Naive thymus-derived CD8-positive, alpha-beta T cell (primary cell): ENCODE measurements around the gene SCN4B. TPM values are rescaled to one million over a fixed set of nuclear protein-coding genes. Genes with fewer than 3 reads are reported as not detected.
"Not testable (repeated sequence)": the region's sequence is repeated elsewhere in the genome, so short reads cannot be mapped to it uniquely, and the experiment has no call there.

Source experiments
- ATAC-seq, 2 donors: fragments of 150-1000 bp; cut with Tn5 transposase in 1 of 2; sonication (Bioruptor Pico), chemical (Tn5 transposase) in 1 of 2; 1 replicate in 1 of 2; 2 replicates in 1 of 2; pipeline ENCODE4 v1.10.0; 2021; ENCODE audit warnings: mild to moderate bottlenecking in 2 of 2, moderate library complexity in 2 of 2
- POLR2A ChIA-PET: fragments of 350-600 bp; sonication (Branson Sonifier 250); formaldehyde crosslinking; loops from one replicate; lab custom pipeline; 2021; ENCODE audit warnings: antibody characterized with exemption; lab: Charles Lee
- DNase-seq, 10 donors: peaks; one replicate each; pipeline versions ENCODE4 v3.0.0 to v3.0.0-alpha.2; 2020 to 2022
- H3K27ac Mint-ChIP-seq, 10 donors: one replicate each; pipeline ENCODE4 v1.8.0; 2020 to 2022; ENCODE audit warnings: mild to moderate bottlenecking in 10 of 10, mixed read lengths in 10 of 10, moderate library complexity in 4 of 10, inconsistent platforms in 1 of 10
- H3K27me3 Mint-ChIP-seq, 5 donors: one replicate each; pipeline ENCODE4 v1.8.0; 2021 to 2022; ENCODE audit warnings: mixed read lengths in 5 of 5
- H3K36me3 Mint-ChIP-seq, 3 donors: one replicate each; pipeline ENCODE4 v1.8.0; 2020 to 2022; ENCODE audit warnings: mixed read lengths in 3 of 3, mild to moderate bottlenecking in 2 of 3, inconsistent platforms in 1 of 3
- H3K4me1 Mint-ChIP-seq, 4 donors: one replicate each; pipeline ENCODE4 v1.8.0; 2021 to 2022; ENCODE audit warnings: mixed read lengths in 4 of 4
- H3K4me3 Mint-ChIP-seq, 10 donors: one replicate each; pipeline ENCODE4 v1.8.0; 2020 to 2022; ENCODE audit warnings: mild to moderate bottlenecking in 10 of 10, mixed read lengths in 10 of 10, moderate library complexity in 6 of 10, inconsistent platforms in 1 of 10
- H3K9me3 Mint-ChIP-seq, 9 donors: one replicate each; pipeline ENCODE4 v1.8.0; 2020 to 2022; ENCODE audit warnings: mixed read lengths in 9 of 9, mild to moderate bottlenecking in 3 of 9, inconsistent platforms in 1 of 9, moderate library complexity in 1 of 9
- polyA plus RNA-seq, 3 donors: library from polyadenylated mRNA; unstranded; fragments of 300-500 nt; fragmentation: Illumina TruSeq; gene quantifications; one replicate each; pipeline ENCODE4 v1.2.3, GENCODE V29; 2021
- total RNA-seq, 8 experiments: library from RNA in 2 of 8; stranded (reverse) in 2 of 8; gene quantifications; one replicate each; pipeline ENCODE4 v1.2.3 and lab custom pipeline; 2021 to 2026

SCN4B gene, protein sequence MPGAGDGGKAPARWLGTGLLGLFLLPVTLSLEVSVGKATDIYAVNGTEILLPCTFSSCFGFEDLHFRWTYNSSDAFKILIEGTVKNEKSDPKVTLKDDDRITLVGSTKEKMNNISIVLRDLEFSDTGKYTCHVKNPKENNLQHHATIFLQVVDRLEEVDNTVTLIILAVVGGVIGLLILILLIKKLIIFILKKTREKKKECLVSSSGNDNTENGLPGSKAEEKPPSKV
- total RNA-seq (not detected), polyA plus RNA-seq (not detected), total RNA-seq (lab: John Stamatoyannopoulos, UW) (0 to 0.32 (median 0.13) reads per million in 6 experiments)

DNA sequence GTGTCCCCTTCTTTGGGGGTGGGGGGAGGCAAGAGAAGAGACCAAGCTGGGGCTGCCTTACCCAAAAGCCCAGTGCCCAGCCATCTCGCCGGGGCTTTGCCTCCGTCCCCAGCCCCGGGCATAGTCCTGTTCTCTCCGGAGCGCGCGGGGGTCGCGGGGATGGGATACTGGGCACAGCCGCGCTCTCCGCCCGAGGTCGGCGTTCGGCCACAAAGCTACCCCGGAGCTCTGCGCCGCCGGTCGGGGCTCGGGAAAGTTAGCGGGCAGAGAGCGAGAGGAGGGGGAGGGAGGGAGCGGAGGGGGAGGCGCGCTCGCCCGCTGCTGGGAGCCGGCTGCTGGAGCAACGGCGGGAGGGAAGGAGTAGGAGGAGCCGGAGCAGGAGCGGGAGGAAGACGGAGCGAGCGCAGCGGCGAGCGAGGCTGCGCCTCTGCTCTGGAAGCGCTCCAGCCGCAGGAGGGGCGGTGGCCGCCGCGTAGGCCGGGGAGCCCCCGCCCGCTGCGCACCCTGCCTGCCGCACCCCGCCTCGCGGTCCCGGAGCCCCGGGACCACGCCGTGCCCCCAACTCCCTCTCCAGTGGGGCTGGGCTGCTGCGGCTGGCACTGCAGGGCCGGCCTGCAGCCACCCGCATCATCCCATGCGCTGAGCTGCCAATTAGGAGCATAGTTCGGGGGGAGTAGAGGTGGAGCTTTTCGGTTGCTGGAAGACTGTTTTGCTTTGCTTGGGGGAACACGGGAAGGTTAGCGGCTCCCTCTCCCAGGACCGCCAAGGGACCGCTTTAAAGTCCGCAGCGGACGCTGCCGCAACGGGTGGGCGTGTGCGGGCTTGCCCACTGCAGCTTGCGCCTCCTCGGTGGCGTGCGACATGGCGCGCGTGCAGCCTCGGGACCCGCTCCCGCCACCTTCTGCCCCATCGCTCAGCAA lies at the start of gene SCN4B:
TSS of gene SCN4B (minus strand) at position 272 of the 920 bp plus-strand sequence. CDS start at position 122, 150 bp downstream.
- POLR2A ChIA-PET, result interaction anchor here (0.7 kb wide), 1 partner anchor 1021 kb away, joined by 6 read pairs; no protein-coding TSS in a partner anchor
- peaks cover 31 to 62% (median 45%) of the 10 kb centered on the region in 5 donors for H3K27me3 Mint-ChIP-seq

DNA sequence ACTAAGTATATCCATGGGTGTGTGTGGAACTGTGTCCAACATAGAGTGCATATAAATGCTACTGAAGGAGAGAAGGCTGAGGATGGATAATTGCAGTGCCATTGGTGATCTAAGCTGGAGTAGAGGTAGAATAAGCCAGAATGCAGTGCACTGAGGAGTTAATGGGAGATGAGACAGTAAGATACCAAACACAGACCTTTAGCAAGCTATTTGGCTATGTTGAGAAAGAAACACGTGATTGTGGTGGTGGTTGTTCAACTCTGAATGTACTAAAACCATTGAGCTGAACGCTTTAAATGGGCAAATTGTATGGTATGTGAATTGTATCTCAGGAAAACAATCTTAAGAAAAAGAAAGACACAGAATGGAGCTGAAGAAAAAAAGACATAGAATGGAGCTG lies 49.3 kb upstream of the SCN4B start:
- peaks cover 14 to 32% (median 24%) of the 10 kb centered on the region in 4 donors for H3K4me1 Mint-ChIP-seq
- peaks cover 11 to 29% (median 16%) of the 10 kb centered on the region in 3 donors for H3K36me3 Mint-ChIP-seq
- no peak for DNase-seq
- POLR2A ChIA-PET, result interaction anchor here (0.5 to 2.6 kb wide), 18 partner anchors 10 to 351 kb away, joined by 3 to 34 read pairs (median 4); partner anchors contain the start of genes CD3E, JAML and MPZL3
- H3K9me3 Mint-ChIP-seq, result peaks cover 0 to 3% (median 0%) of the 10 kb centered on the region in 9 donors
- H3K27me3 Mint-ChIP-seq, result no peaks in the 10 kb centered on the region
- no peak for ATAC-seq
- H3K4me3 Mint-ChIP-seq, result no peak overlapping the region
- H3K27ac Mint-ChIP-seq, result no peak overlapping the region

More for the DNA sequence above, at the start of gene SCN4B:
- DNase-seq (peak in 5 of 10 donors; percentile 12 to 50 (median 19)), ATAC-seq (peak; percentile 62 to 81)
- Mint-ChIP-seq H3K36me3 (no peaks in the 10 kb centered on the region), H3K27ac (no peak within 1 kb of the TSS), H3K4me3 (peak within 1 kb of the TSS; percentile 42 to 83 (median 68)), H3K4me1 (peaks cover 11 to 23% (median 17%) of the 10 kb centered on the region in 4 donors), H3K9me3 (no peaks in the 10 kb centered on the region)

DNA sequence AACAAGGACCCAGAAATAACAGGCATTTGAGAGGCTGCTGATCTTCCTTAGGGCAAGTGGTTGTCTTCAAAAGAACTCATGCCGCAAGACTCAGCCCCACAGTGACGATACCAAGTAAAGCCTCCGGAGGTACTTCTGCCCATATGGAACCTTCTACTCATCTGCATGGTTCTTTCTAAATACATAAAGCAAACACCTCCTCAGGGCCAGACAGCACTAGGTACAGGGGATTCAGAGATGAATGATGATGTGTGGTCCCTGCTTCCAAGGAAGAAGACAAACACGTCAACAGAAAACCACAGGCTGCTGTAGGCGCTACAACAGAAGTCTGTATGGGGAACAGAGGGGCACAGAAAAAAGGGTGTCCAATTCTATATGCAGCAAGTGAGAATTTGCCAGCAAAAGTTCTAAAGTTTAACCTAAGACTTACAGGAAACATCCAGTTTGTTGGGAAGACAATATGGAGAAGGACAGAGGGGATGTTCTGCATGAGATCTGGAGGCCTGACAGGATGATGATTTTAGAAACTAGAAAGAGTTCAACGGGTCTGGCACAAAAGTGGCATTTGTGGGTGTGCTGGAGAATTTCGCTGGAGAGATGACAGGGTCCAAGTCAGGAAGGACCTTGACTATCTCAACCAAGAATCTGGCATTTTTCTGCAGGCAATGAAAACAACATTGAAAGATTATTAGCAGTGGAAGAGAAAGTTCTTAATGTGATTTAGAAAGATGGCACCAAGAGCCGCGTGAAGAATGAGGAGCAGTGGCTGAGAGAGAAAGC lies 48.5 kb upstream of the SCN4B start:
- H3K4me1 Mint-ChIP-seq, result peaks cover 11 to 23% (median 18%) of the 10 kb centered on the region in 4 donors
- no peak overlapping the region for H3K27ac Mint-ChIP-seq
- peak; percentile 81 to 82 for ATAC-seq
- H3K9me3 Mint-ChIP-seq, result no peaks in the 10 kb centered on the region
- DNase-seq, result peak in 8 of 10 donors; percentile 45 to 71 (median 61)
- peaks cover 8 to 33% (median 16%) of the 10 kb centered on the region in 3 donors for H3K36me3 Mint-ChIP-seq
- H3K4me3 Mint-ChIP-seq, result no peak overlapping the region
- H3K27me3 Mint-ChIP-seq, result no peaks in the 10 kb centered on the region
- POLR2A ChIA-PET, result interaction anchor here (1.2 to 2.6 kb wide), 8 partner anchors 13 to 107 kb away, joined by 3 to 34 read pairs (median 6); partner anchors contain the start of genes CD3E, JAML and MPZL3

DNA sequence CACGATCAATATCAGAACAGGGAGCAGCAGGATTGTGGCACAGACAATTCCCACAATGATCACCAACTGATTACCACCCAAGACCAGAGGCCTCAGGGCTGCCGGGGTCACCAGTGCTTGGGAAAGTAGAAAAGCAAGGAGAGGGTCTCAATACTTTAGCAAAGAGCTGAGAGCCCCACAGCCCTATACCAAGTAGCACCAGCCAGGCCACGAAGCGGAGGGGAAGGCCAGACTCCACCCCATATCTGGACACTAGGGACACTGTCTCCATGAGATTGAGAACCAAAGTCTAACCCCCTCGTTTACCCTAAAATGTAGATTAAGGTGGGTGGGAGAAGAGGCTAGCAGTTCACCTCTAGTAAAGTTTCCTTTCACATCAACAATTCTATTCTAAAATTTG lies 47.9 kb upstream of the SCN4B start:
- ATAC-seq (no peak), DNase-seq (no peak)
- POLR2A ChIA-PET, result interaction anchor here (1.6 to 2.7 kb wide), 3 partner anchors 15 to 24 kb away, joined by 3 to 14 read pairs (median 5); partner anchors contain the start of gene JAML
- Mint-ChIP-seq H3K4me3 (peak overlapping the region in 1 of 10 donors; percentile 52), H3K27ac (no peak overlapping the region), H3K36me3 (peaks cover 3 to 39% (median 13%) of the 10 kb centered on the region in 3 donors), H3K9me3 (no peaks in the 10 kb centered on the region), H3K4me1 (peaks cover 5 to 17% (median 15%) of the 10 kb centered on the region in 4 donors), H3K27me3 (no peaks in the 10 kb centered on the region)

DNA sequence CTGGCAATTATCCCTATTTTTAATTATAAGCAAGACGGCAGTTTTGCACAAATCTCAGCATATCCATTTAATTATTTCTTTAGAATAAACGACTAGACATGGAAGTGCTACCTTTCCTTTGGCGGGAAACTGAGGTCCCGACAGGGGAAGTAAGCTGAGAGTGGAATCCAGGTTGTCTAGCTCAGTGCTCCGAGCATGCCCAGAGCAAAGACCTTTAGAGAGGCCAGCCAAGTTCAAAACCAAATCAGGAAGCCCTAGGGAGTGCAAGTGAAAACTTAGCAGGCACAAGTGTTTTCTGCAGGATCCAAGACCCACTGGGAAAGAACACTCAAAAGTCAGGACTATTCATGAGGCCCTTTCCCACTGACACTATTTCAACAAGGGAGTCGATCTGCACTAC lies 46.5 kb upstream of the SCN4B start:
- Mint-ChIP-seq H3K27ac (peak overlapping the region in 9 of 10 donors; percentile 26 to 86 (median 78)), H3K4me1 (peaks cover 5 to 14% (median 13%) of the 10 kb centered on the region in 4 donors), H3K9me3 (no peaks in the 10 kb centered on the region), H3K36me3 (peaks cover 0 to 52% (median 6%) of the 10 kb centered on the region in 3 donors), H3K27me3 (no peaks in the 10 kb centered on the region), H3K4me3 (peak overlapping the region in 2 of 10 donors; percentile 13 to 21)
- POLR2A ChIA-PET, result interaction anchor here (0.9 to 2.7 kb wide), 18 partner anchors 10 to 160 kb away, joined by 3 to 23 read pairs (median 5); partner anchors contain the start of genes JAML, MPZL3 and UBE4A
- DNase-seq (no peak), ATAC-seq (no peak)

DNA sequence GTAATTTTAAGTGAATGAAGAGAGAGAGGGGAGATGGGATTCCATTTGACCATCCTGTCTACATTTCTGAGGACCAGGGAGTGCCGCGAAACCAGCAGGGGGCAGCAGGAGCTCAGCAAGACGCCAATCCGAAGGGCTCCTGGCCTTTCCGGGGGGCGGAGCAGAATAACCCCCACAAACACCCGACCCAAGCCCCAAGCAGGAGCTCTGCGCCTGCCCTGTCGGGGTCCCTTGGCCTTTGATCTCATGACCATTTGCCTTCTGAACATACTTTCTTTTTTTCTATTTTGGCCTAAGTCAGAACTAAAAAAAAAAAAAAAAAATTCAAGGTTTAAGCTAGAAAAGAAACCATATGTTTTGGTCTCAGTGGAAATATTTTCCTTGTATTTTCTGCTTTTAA lies 45.7 kb upstream of the SCN4B start:
- peak overlapping the region in 5 of 10 donors; percentile 21 to 52 (median 36) for H3K4me3 Mint-ChIP-seq
- H3K4me1 Mint-ChIP-seq, result peaks cover 5 to 14% (median 13%) of the 10 kb centered on the region in 4 donors
- no peaks in the 10 kb centered on the region for H3K27me3 Mint-ChIP-seq
- ATAC-seq (peak; percentile 42), DNase-seq (peak; percentile 72 to 91 (median 82))
- H3K36me3 Mint-ChIP-seq, result peaks cover 0 to 59% (median 10%) of the 10 kb centered on the region in 3 donors
- H3K27ac Mint-ChIP-seq, result peak overlapping the region; percentile 26 to 93 (median 81)
- H3K9me3 Mint-ChIP-seq, result no peaks in the 10 kb centered on the region
- POLR2A ChIA-PET, result interaction anchor here (0.5 to 2.7 kb wide), 20 partner anchors 11 to 262 kb away, joined by 3 to 23 read pairs (median 5); partner anchors contain the start of genes JAML, MPZL2, MPZL3 and UBE4A

DNA sequence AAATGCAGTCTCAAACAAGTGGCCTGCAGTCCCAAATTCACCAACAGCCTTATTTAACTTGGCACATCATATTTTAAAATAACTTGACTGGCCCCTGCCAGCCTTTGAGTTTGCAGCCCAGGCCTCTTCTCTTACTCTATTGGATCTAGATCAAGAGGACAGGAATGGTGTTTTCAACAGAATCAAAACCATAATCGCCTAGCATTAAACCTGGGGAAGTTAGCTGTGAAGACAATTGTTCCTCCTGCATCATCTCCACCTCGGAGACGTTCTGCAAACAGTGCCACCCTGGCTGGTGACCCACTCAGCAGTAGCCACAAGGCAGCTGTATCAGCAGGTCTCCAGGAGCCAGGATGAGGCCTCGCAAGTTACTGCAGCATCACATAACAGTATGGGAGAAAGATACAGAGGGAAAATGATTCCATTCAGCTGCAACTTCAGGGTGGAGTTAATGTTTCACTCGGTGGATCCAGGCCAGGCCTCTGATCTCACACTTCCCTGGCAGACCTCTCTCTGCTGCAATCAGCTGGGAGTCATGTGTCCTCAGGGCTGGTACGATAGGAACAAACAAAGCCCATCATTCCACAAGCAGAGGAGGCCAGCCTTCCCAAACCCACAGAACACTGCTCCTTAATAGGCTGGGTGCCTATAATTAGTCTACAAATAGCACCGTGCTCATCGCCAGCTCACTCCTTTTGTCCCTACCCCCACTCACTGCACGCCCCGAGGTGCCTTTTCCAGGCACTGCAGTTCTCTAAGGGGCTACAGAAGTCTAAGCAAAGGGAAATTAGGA lies 42.4 kb upstream of the SCN4B start:
- H3K36me3 Mint-ChIP-seq, result peaks cover 4 to 78% (median 24%) of the 10 kb centered on the region in 3 donors
- H3K27me3 Mint-ChIP-seq, result no peaks in the 10 kb centered on the region
- no peak for ATAC-seq
- no peak for DNase-seq
- H3K4me3 Mint-ChIP-seq, result no peak overlapping the region
- H3K27ac Mint-ChIP-seq, result peak overlapping the region in 4 of 10 donors; percentile 9 to 79 (median 74)
- peaks cover 2 to 14% (median 13%) of the 10 kb centered on the region in 4 donors for H3K4me1 Mint-ChIP-seq
- peaks cover 0 to 5% (median 0%) of the 10 kb centered on the region in 9 donors for H3K9me3 Mint-ChIP-seq
- POLR2A ChIA-PET, result interaction anchor here (0.7 to 1.1 kb wide), 2 partner anchors 24 to 30 kb away, joined by 3 read pairs; partner anchors contain the start of gene JAML

DNA sequence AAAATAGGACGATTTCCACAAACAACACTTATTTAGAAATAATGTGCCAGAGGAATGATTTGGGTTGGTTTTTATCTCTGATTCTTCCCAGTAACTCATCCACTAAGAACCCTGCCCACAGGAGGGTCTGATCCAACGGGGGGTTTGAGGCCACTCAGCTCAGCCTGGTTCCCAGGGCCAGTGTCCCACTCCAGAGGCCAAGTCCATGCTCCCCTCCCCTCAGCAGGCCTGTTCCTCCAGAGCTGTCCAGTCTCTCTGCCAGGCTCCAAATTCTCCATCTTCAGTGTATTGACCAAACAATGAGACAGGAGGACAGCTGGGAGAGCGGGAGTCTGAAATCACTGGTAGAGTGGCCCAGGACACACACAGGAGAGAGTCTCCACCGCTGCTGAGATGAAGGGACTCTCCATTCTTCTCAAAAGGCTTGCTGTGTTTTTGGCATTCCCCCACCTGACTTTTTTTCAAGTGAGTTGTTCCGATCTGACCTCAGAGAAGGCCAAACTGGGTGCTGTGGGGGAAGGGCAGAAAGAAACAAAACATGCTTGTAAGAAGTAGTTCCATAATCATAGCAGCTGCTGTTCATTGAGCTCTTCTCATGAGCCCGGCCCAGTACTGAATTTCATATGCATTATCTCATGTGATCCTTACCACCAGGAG lies 41.4 kb upstream of the SCN4B start:
- Mint-ChIP-seq H3K9me3 (peaks cover 0 to 5% (median 0%) of the 10 kb centered on the region in 9 donors), H3K27ac (peak overlapping the region in 4 of 10 donors; percentile 15 to 77 (median 18)), H3K4me1 (peaks cover 0 to 12% (median 11%) of the 10 kb centered on the region in 4 donors), H3K27me3 (peaks cover 0 to 2% (median 0%) of the 10 kb centered on the region in 5 donors), H3K36me3 (peaks cover 4 to 73% (median 24%) of the 10 kb centered on the region in 3 donors), H3K4me3 (no peak overlapping the region)
- ATAC-seq (no peak), DNase-seq (no peak)
- POLR2A ChIA-PET, result interaction anchor here (1.1 kb wide), 1 partner anchor 31 kb away, joined by 3 read pairs; the partner anchor contains the start of gene JAML

DNA sequence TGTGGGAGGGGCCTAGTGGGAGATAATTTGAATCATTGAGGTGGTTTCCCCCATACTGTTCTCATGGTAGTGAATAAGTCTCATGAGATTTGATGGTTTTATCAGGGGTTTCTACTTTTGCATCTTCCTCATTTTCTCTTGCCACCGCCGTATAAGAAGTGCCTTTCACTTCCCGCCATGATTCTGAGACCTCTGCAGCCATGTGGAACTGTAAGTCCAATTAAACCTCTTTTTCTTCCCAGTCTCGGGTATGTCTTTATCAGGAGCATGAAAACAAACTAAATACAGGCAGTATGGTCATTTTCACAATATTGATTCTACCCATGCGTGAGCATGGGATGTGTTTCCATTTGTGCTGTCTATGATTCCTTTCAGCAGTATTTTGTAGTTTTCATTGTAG lies 40.2 kb upstream of the SCN4B start:
- peaks cover 4 to 62% (median 21%) of the 10 kb centered on the region in 3 donors for H3K36me3 Mint-ChIP-seq
- ATAC-seq, H3K4me1 Mint-ChIP-seq, H3K9me3 Mint-ChIP-seq, DNase-seq, H3K4me3 Mint-ChIP-seq, POLR2A ChIA-PET, H3K27me3 Mint-ChIP-seq: not testable (repeated sequence)
- H3K27ac Mint-ChIP-seq, result peak overlapping the region in 6 of 10 donors; percentile 15 to 58 (median 37)

DNA sequence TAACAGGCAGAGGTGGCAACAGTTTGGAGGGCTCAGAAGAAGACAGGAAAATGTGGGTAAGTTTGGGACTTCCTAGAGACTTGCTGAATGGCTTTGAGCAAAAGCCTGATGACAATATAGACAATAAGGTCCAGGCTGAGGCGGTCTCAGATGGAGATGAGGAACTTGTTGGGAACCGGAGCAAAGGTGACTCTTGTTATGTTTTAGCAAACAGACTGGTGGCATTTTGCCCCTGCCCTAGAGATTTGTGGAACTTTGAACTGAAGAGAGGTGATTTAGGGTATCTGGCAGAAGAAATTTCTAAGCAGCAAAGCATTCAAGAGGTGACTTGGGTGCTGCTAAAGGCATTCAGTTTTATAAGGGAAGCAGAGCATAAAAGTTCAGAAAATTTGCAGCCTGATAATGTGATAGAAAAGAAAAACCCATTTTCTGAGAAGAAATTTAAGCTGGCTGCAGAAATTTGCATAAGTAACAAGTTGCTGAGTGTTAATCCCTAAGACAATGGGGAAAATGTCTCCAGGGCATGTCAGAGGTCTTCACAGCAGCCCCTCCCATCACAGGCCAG lies 38.4 kb upstream of the SCN4B start:
- POLR2A ChIA-PET, H3K9me3 Mint-ChIP-seq, ATAC-seq, H3K4me3 Mint-ChIP-seq, H3K27me3 Mint-ChIP-seq, DNase-seq, H3K4me1 Mint-ChIP-seq: not testable (repeated sequence)
- H3K36me3 Mint-ChIP-seq, result peaks cover 4 to 44% (median 17%) of the 10 kb centered on the region in 3 donors
- H3K27ac Mint-ChIP-seq, result peak overlapping the region in 4 of 10 donors; percentile 19 to 69 (median 37)
